ENCODE results near the gene OCSTAMP.

OCSTAMP gene

DNA sequence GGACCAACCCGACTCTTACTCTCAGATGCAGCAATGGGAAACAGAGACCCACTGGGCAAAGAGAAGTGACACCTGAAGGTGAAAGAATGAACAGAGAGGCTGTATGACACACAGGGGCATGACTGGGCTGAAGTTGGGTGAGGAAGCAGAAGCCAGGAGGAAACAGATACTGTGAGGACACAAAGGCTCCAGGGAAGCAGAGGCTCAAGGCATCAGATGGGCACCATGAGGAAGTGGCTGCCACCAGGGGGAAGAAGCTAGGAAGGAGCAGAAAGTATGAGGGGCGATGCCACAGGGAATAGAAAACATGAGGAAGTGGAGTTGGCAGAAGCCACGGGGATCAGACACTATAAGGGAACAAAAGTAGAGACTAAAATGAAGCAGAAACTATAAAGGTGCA, 30.9 kb upstream of the OCSTAMP start:
- TF ChIP-seq, protein P1, sequence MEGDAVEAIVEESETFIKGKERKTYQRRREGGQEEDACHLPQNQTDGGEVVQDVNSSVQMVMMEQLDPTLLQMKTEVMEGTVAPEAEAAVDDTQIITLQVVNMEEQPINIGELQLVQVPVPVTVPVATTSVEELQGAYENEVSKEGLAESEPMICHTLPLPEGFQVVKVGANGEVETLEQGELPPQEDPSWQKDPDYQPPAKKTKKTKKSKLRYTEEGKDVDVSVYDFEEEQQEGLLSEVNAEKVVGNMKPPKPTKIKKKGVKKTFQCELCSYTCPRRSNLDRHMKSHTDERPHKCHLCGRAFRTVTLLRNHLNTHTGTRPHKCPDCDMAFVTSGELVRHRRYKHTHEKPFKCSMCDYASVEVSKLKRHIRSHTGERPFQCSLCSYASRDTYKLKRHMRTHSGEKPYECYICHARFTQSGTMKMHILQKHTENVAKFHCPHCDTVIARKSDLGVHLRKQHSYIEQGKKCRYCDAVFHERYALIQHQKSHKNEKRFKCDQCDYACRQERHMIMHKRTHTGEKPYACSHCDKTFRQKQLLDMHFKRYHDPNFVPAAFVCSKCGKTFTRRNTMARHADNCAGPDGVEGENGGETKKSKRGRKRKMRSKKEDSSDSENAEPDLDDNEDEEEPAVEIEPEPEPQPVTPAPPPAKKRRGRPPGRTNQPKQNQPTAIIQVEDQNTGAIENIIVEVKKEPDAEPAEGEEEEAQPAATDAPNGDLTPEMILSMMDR (IDR thresholded peaks at IDR 0.05; ENCODE audit: extremely low read depth, insufficient read depth, missing control alignments) = no peak
- DNase-seq (ENCODE audit: low spot score) = no peak
- in situ Hi-C loops (cut with MboI; ENCODE audit: low pct_unique_long_range_greater_than_20kb, low sequenced_read_pairs, unreplicated experiment) = no loop called here

DNA sequence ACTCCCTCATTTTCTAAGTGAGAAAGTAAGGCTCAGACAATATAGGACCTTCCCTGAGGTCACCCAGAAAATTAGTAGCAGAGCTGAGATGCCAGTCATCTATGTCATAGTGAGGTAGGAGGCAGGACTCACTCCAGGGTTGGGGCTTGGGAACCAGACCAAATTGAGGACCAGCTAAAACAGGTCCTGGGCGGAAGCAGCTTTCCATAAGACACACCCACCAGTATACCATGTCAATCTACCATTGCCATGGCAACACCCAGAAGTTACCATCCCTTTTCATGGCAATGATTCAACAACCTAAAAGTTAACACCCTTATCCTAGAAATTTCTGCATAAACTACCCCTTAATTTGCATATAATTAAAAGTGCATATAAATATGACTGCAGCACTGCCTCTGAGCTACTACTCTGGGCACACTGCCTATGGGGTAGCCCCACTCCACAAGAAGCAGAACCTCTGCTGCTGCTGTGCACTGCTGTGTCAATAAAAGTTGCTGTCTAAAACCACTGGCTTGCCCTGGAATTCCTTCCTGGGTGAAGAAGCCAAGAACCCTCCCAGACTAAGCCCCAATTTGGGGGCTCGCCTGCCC, 30.3 kb upstream of the OCSTAMP start:
- in situ Hi-C loops (cut with MboI; ENCODE audit: low pct_unique_long_range_greater_than_20kb, low sequenced_read_pairs, unreplicated experiment) = no loop called here
- TF ChIP-seq, protein P1 (IDR thresholded peaks at IDR 0.05; ENCODE audit: extremely low read depth, insufficient read depth, missing control alignments) = no peak
- no peak for DNase-seq (ENCODE audit: low spot score)

DNA sequence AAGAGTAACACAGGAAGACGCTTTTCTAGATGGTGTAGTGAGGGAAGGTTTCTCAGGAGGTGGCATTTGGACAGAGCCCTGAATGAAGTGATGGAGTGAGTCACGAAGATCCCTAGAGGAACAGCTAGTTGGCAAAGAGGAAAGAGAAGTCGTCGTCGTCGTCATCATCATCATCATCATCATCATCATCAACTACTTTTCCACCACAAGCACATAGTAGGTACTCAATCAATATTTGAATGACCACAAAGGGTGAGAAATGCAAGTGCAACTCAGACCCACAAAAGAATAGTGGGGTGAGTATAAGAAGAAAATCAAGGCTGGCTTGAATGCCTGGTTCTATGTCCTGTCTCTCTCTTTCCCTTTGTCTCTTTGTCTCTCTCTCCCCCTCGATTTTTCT, 28.3 kb upstream of the OCSTAMP start:
- DNase-seq (ENCODE audit: low spot score) = no peak
- in situ Hi-C loops (cut with MboI; ENCODE audit: low pct_unique_long_range_greater_than_20kb, low sequenced_read_pairs, unreplicated experiment) = no loop called here
- TF ChIP-seq, protein P1 (IDR thresholded peaks at IDR 0.05; ENCODE audit: extremely low read depth, insufficient read depth, missing control alignments) = no peak

DNA sequence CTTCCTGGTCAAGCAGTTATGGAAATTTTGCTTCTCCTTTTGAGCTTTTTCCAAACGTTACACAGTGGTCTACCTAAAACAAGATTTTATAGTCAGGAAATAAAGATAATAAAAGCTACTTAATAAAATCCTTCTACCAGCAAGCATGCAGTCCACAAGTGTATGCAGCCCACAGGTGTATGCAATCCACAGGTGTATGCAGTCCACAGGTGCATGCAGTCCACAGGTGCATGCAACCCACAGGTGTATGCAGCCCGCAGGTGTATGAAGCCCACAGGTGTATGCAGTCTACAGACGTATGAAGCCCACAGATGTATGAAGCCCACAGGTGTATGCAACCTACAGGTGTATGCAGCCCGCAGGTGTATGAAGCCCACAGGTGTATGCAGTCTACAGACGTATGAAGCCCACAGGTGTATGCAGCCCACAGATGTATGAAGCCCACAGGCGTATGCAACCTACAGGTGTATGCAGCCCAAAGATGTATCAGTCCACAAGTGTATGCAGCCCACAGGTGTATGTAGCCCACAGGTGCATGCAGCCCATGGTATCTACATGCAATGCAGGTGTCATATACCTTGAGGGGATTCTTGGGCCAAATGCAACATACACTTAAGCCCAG, 26.4 kb upstream of the OCSTAMP start:
- TF ChIP-seq, protein P1 (IDR thresholded peaks at IDR 0.05; ENCODE audit: extremely low read depth, insufficient read depth, missing control alignments) = no peak
- in situ Hi-C loops (cut with MboI; ENCODE audit: low pct_unique_long_range_greater_than_20kb, low sequenced_read_pairs, unreplicated experiment) = no loop called here
- no peak for DNase-seq (ENCODE audit: low spot score)

DNA sequence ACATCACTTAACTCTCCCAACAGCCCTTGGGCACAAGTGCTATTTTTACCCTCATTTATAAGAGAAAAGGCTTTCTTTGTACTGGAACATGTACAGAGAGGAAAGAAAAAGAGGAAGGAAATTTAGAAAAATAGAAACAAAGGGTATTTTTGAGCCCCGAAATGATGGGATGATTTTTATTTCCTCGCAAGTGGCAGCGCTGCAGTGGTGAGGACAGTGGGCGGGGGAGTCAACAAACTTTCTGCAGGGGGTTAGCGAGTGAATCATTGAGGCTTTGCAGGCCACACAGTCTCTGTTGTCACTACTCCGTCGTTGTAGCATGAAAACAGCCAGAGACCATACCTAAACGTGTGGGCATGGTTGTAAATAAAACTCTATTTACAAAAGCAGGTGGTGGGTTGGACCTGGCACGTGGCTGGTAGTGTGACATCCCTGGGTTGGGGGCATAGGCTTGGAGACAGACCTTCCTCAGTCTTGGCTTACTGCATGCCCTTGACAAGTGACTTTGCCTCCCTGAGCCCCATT, 25.5 kb upstream of the OCSTAMP start:
- in situ Hi-C loops (cut with MboI; ENCODE audit: low pct_unique_long_range_greater_than_20kb, low sequenced_read_pairs, unreplicated experiment) = no loop called here
- TF ChIP-seq, protein P1 (IDR thresholded peaks at IDR 0.05; ENCODE audit: extremely low read depth, insufficient read depth, missing control alignments) = no peak
- DNase-seq (ENCODE audit: low spot score) = no peak

DNA sequence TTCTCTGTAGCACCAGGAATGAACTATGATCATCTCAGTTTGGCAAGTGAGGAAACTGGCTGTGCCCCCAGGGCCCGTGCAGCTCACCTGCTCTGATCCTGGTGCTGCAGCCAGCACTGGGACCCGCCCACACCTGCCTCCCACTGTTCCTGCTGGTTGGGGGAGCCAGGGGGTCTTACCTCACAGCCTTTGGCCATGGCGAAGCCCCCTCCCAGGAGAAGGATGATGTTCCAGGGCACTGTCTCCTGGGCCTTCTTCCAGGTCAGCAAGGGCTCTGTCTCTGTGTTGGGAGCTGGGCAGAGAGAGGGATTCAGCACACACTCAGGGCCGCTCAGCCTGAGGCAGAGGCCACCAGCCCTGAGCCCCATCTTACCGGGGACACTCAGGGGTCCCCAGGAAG, 24.9 kb upstream of the OCSTAMP start:
- in situ Hi-C loops (cut with MboI; ENCODE audit: low pct_unique_long_range_greater_than_20kb, low sequenced_read_pairs, unreplicated experiment) = no loop called here
- no peak for DNase-seq (ENCODE audit: low spot score)
- TF ChIP-seq, protein P1 (IDR thresholded peaks at IDR 0.05; ENCODE audit: extremely low read depth, insufficient read depth, missing control alignments) = no peak

All from GM13977 (cell line).